GM12878 (cell line): ENCODE measurements around the gene C16orf96. TPM values are rescaled to one million over a fixed set of nuclear protein-coding genes. Genes with fewer than 3 reads are reported as not detected.

ENCODE experiments used
- ATAC-seq: fragments of 200-7000 bp; cut with Tn5 transposase; 3 replicates; pipeline ENCODE4 v1.9.1; 2020; ENCODE audit warnings: mild to moderate bottlenecking, moderate library complexity
- BruUV-seq: library from RNA; stranded (reverse); fragments of 400-500 nt; replicated peaks from 2 replicates; lab custom pipeline; 2021; lab: Mats Ljungman, UMichigan
- CTCF ChIA-PET: fragments of 300-600 bp; sonication (Branson Sonifier 250); formaldehyde crosslinking; extraction: SDS; loops from one replicate; lab custom pipeline; 2021; ENCODE audit warnings: inconsistent platforms; lab: Yijun Ruan, JAX
- POLR2A ChIA-PET: fragments of 350-600 bp; formaldehyde crosslinking; extraction: SDS; loops from one replicate; lab custom pipeline; 2021; ENCODE audit warnings: inconsistent platforms; lab: Charles Lee
- RAD21 ChIA-PET: fragments of 300-600 bp; sonication (Branson Sonifier 250); formaldehyde crosslinking; loops from one replicate; lab custom pipeline; 2023; ENCODE audit warnings: antibody characterized with exemption; ENCODE audit not compliant: unreplicated experiment; lab: Charles Lee
- SMC1A ChIA-PET: fragments of 300-600 bp; sonication (Branson Sonifier 250); formaldehyde crosslinking; loops from one replicate; lab custom pipeline; 2023; ENCODE audit not compliant: unreplicated experiment, uncharacterized antibody; lab: Charles Lee
- DNase-seq: peaks from one replicate; pipeline ENCODE4 v3.0.0-alpha.2; 2011; ENCODE audit warnings: low read depth, low spot score
- FAIRE-seq: peaks from 3 replicates; lab custom pipeline; 2011; peaks lifted over from hg19 to GRCh38; lab: Jason Lieb, UNC
- H2AFZ ChIP-seq: 2 replicates; pipeline ENCODE4 v1.6.0; 2011; ENCODE audit warnings: low read depth, low read length, control low read depth; ENCODE audit not compliant: control insufficient read depth
- H3K27ac ChIP-seq: 2 replicates; pipeline ENCODE4 v1.5.1; 2011; ENCODE audit warnings: control low read depth; ENCODE audit not compliant: control insufficient read depth, insufficient read depth
- H3K27me3 ChIP-seq, 2 experiments: replicated peaks in 1 of 2; 2 replicates each; pipeline versions ENCODE4 v1.6.0 to v1.6.1; 2011; ENCODE audit warnings: low read length in 1 of 2; ENCODE audit not compliant: control insufficient read depth in 2 of 2, insufficient read depth in 2 of 2
- H3K36me3 ChIP-seq, 2 experiments: 2 replicates each; pipeline ENCODE4 v1.5.1; 2011; ENCODE audit warnings: low read length in 1 of 2; ENCODE audit not compliant: control insufficient read depth in 2 of 2, insufficient read depth in 2 of 2
- H3K4me1 ChIP-seq: 2 replicates; pipeline ENCODE4 v1.6.1; 2011; ENCODE audit warnings: mild to moderate bottlenecking, low read length, moderate library complexity, mixed read lengths; ENCODE audit not compliant: control insufficient read depth, insufficient read depth
- H3K4me2 ChIP-seq: 2 replicates; pipeline ENCODE4 v1.6.0; 2011; ENCODE audit warnings: control low read depth; ENCODE audit not compliant: control insufficient read depth, insufficient read depth
- H3K4me3 ChIP-seq: fragments of 200-600 bp; sonication (generic); 2 replicates; pipeline ENCODE4 v1.5.1; 2016
- H3K79me2 ChIP-seq: 2 replicates; pipeline ENCODE4 v1.6.0; 2011; ENCODE audit warnings: low read length; ENCODE audit not compliant: control insufficient read depth, insufficient read depth
- H3K9ac ChIP-seq: 2 replicates; pipeline ENCODE4 v1.8.0; 2011; ENCODE audit warnings: low read length, control low read depth, mixed read lengths; ENCODE audit not compliant: control insufficient read depth, insufficient read depth
- H3K9me3 ChIP-seq: replicated peaks from 3 replicates; pipeline ENCODE4 v1.5.1; 2011; ENCODE audit warnings: mild to moderate bottlenecking, low read length; ENCODE audit not compliant: control insufficient read depth, insufficient read depth
- H4K20me1 ChIP-seq: 2 replicates; pipeline ENCODE4 v1.6.0; 2011; ENCODE audit not compliant: control insufficient read depth, insufficient read depth
- BHLHE40 ChIP-seq, 2 experiments: fragments of 450-650 bp in 1 of 2; IDR thresholded peaks; 2 replicates each; pipeline ENCODE4 v1.6.1; 2011 to 2017; ENCODE audit warnings: low read depth in 2 of 2, borderline replicate concordance in 1 of 2, improper control_type of control experiment in 1 of 2, low read length in 1 of 2, mild to moderate bottlenecking in 1 of 2
- CEBPB ChIP-seq, 2 experiments: fragments of 150-350 bp in 1 of 2; IDR thresholded peaks; 2 replicates each; pipeline ENCODE4 v1.6.1; 2012 to 2014; ENCODE audit warnings: low read depth in 2 of 2, low read length in 2 of 2, borderline replicate concordance in 1 of 2, inconsistent platforms in 1 of 2
- ETV6 ChIP-seq, 2 experiments: fragments of 450-650 bp in 1 of 2; IDR thresholded peaks in 1 of 2; conservative IDR thresholded peaks in 1 of 2; 2 replicates each; pipeline ENCODE4 v1.6.1; 2014; ENCODE audit warnings: antibody characterized with exemption in 1 of 2, borderline replicate concordance in 1 of 2, low read depth in 1 of 2, mild to moderate bottlenecking in 1 of 2, moderate library complexity in 1 of 2
- JUND ChIP-seq: IDR thresholded peaks from 2 replicates; pipeline ENCODE4 v1.6.1; 2012; ENCODE audit warnings: low read depth, mild to moderate bottlenecking, low read length, improper control_type of control experiment, moderate library complexity
- MEF2A ChIP-seq: IDR thresholded peaks from 2 replicates; pipeline ENCODE4 v1.6.1; 2011; ENCODE audit warnings: low read depth, mild to moderate bottlenecking, low read length, moderate library complexity; ENCODE audit not compliant: insufficient read depth
- NFYB ChIP-seq: IDR thresholded peaks from 2 replicates; pipeline ENCODE4 v1.6.1; 2011; ENCODE audit warnings: low read depth, mild to moderate bottlenecking, low read length, improper control_type of control experiment, moderate library complexity; ENCODE audit not compliant: insufficient read depth
- POLR2AphosphoS2 ChIP-seq: IDR thresholded peaks from 2 replicates; pipeline ENCODE4 v1.6.1; 2011; ENCODE audit warnings: low read depth, mild to moderate bottlenecking, low read length, improper control_type of control experiment, moderate library complexity
- POLR2AphosphoS5 ChIP-seq: IDR thresholded peaks from 2 replicates; pipeline ENCODE4 v1.6.1; 2011; ENCODE audit warnings: mild to moderate bottlenecking, low read length, inconsistent platforms
- STAT3 ChIP-seq: IDR thresholded peaks from 2 replicates; pipeline ENCODE4 v1.6.1; 2011; ENCODE audit warnings: low read depth, low read length, improper control_type of control experiment
- SUPT20H ChIP-seq: IDR thresholded peaks from 2 replicates; pipeline ENCODE4 v1.6.1; 2011; ENCODE audit warnings: low read depth, mild to moderate bottlenecking, low read length, moderate library complexity, borderline replicate concordance; ENCODE audit not compliant: control insufficient read depth
- WGBS: methylation state at CpG from one replicate; pipeline ENCODE4 v1.1.6; 2016; ENCODE audit warnings: low lambda C conversion rate; ENCODE audit not compliant: insufficient replicate concordance, insufficient coverage; ENCODE audit errors: missing lambda C conversion rate; 5-methylcytosine and 5-hydroxymethylcytosine counted together
- in situ Hi-C: fragments of 300-500 bp; cut with MboI; formaldehyde crosslinking; loops from 9 replicates; pipeline ENCODE4 v1.14.3; 2018; ENCODE audit warnings: mixed read lengths
- intact Hi-C: fragments of 100-400 bp; cut with micrococcal nuclease; formaldehyde crosslinking; loops from one replicate; pipeline ENCODE4 v1.14.2; 2022; ENCODE audit not compliant: unreplicated experiment
- polyA plus RNA-seq, 11 experiments: library from polyadenylated mRNA; depleted of rRNA in 4 of 11; unstranded in 6 of 11; stranded (reverse) in 5 of 11; fragments of >200 nt; fragmentation: Nextera tagmentation in 4 of 11; fragmentation: Illumina TruSeq in 1 of 11; extraction: Ambion mirVana in 4 of 11; extraction: Trizol in 1 of 11; gene quantifications; 1 replicate in 1 of 11; 2 replicates in 10 of 11; pipeline versions ENCODE4 v1.2.1 to v1.2.3, GENCODE V29; 2011 to 2016; ENCODE audit warnings: inconsistent platforms in 2 of 11, missing spikeins in 2 of 11, low read depth in 1 of 11
- total RNA-seq, 4 experiments: library from RNA; depleted of rRNA in 3 of 4; stranded (reverse); fragments of >200 nt in 3 of 4; fragmentation: Illumina TruSeq in 1 of 4; extraction: Trizol in 1 of 4; gene quantifications; 2 replicates each; pipeline versions ENCODE4 v1.2.1 to v1.2.3, GENCODE V29; 2013 to 2021
- TF ChIP-seq, protein P1 (sequence below): fragments of 450-650 bp; formaldehyde crosslinking; IDR thresholded peaks from 2 replicates; pipeline ENCODE4 v1.4.0; 2020; ENCODE audit warnings: mild to moderate bottlenecking, moderate library complexity

Gene C16orf96
- total and polyA plus RNA-seq, 10 of the 15 experiments (the other 5 are each of a cell fraction or from before 2014, with no cell fraction given) = 0.01 to 0.08 (median 0.01) TPM; not detected in 7

GRCh38 chr16:4508806-4509205 lies 47.3 kb upstream of the C16orf96 start:
- no peaks in the 10 kb centered on the region for H3K9me3 ChIP-seq
- intact Hi-C loops = no loop called here
- ChIA-PET CTCF (interaction anchor here (1.2 to 6.5 kb wide), 6 partner anchors 8 to 115 kb away, joined by 3 to 90 read pairs (median 24); partner anchors contain the start of gene MGRN1), RAD21 (interaction anchor here (0.7 to 4.1 kb wide), 4 partner anchors 39 to 108 kb away, joined by 3 to 26 read pairs (median 6); no protein-coding TSS in a partner anchor), SMC1A (interaction anchor here (2.6 to 4.0 kb wide), 3 partner anchors 40 to 116 kb away, joined by 7 to 41 read pairs (median 9); partner anchors contain the start of gene MGRN1)
- FAIRE-seq (no peak), DNase-seq (no peak)
- WGBS = 96% methylated on average over 3 of the region's 3 CpGs
- no peak overlapping the region for H3K4me3 ChIP-seq
- no peak for TF ChIP-seq ETV6 (conservative IDR thresholded peaks at IDR 0.05 in 1 of 2, IDR thresholded peaks at IDR 0.05 in 1 of 2; ENCODE audit: borderline replicate concordance in 1 of 2, low read depth in 1 of 2)
- no peak for TF ChIP-seq BHLHE40 (IDR thresholded peaks at IDR 0.05; ENCODE audit: borderline replicate concordance in 1 of 2, low read depth in 2 of 2, low read length in 1 of 2)
- TF ChIP-seq, protein P1, sequence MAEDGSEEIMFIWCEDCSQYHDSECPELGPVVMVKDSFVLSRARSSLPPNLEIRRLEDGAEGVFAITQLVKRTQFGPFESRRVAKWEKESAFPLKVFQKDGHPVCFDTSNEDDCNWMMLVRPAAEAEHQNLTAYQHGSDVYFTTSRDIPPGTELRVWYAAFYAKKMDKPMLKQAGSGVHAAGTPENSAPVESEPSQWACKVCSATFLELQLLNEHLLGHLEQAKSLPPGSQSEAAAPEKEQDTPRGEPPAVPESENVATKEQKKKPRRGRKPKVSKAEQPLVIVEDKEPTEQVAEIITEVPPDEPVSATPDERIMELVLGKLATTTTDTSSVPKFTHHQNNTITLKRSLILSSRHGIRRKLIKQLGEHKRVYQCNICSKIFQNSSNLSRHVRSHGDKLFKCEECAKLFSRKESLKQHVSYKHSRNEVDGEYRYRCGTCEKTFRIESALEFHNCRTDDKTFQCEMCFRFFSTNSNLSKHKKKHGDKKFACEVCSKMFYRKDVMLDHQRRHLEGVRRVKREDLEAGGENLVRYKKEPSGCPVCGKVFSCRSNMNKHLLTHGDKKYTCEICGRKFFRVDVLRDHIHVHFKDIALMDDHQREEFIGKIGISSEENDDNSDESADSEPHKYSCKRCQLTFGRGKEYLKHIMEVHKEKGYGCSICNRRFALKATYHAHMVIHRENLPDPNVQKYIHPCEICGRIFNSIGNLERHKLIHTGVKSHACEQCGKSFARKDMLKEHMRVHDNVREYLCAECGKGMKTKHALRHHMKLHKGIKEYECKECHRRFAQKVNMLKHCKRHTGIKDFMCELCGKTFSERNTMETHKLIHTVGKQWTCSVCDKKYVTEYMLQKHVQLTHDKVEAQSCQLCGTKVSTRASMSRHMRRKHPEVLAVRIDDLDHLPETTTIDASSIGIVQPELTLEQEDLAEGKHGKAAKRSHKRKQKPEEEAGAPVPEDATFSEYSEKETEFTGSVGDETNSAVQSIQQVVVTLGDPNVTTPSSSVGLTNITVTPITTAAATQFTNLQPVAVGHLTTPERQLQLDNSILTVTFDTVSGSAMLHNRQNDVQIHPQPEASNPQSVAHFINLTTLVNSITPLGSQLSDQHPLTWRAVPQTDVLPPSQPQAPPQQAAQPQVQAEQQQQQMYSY (CRISPR knock-in tag) = no peak
- TF ChIP-seq SUPT20H = no peak
- TF ChIP-seq NFYB = no peak
- no peak for TF ChIP-seq CEBPB (IDR thresholded peaks at IDR 0.05; ENCODE audit: borderline replicate concordance in 1 of 2, low read depth in 2 of 2, low read length in 2 of 2)
- no peak for TF ChIP-seq MEF2A
- no peak for TF ChIP-seq POLR2AphosphoS2
- TF ChIP-seq JUND = no peak
- no peak for TF ChIP-seq STAT3
- no peak for TF ChIP-seq POLR2AphosphoS5
- TF ChIP-seq, all 136 proteins: peak for 0
- peaks cover 24 to 49% of the 10 kb centered on the region in 2 experiments; a peak in 3 of 4 replicates for H3K36me3 ChIP-seq
- BruUV-seq = no TSS peak
- in situ Hi-C loops = no loop called here
- H4K20me1 ChIP-seq = no peaks in the 10 kb centered on the region
- no peak overlapping the region for H3K9ac ChIP-seq
- peaks cover 23% of the 10 kb centered on the region for H3K4me1 ChIP-seq
- no peak for ATAC-seq
- H2AFZ ChIP-seq = no peak overlapping the region
- POLR2A ChIA-PET = interaction anchor here (0.5 kb wide), 1 partner anchor 255 kb away, joined by 3 read pairs; no protein-coding TSS in a partner anchor
- H3K27ac ChIP-seq = no peak overlapping the region
- peaks cover 2% of the 10 kb centered on the region for H3K79me2 ChIP-seq
- no peak overlapping the region for H3K4me2 ChIP-seq
- H3K27me3 ChIP-seq = no peaks in the 10 kb centered on the region
